HG03565 (cell line): ENCODE data around the gene TRIM47.
A peak's percentile ranks its signal among the peaks of the same experiment; 100 is the strongest.

Source experiments
- ATAC-seq: cut with Tn5 transposase; IDR thresholded peaks from one replicate; pipeline ENCODE4 v1.9.1; 2021; ENCODE audit warnings: mild to moderate bottlenecking, moderate library complexity; ENCODE audit not compliant: unreplicated experiment

TRIM47 gene

DNA sequence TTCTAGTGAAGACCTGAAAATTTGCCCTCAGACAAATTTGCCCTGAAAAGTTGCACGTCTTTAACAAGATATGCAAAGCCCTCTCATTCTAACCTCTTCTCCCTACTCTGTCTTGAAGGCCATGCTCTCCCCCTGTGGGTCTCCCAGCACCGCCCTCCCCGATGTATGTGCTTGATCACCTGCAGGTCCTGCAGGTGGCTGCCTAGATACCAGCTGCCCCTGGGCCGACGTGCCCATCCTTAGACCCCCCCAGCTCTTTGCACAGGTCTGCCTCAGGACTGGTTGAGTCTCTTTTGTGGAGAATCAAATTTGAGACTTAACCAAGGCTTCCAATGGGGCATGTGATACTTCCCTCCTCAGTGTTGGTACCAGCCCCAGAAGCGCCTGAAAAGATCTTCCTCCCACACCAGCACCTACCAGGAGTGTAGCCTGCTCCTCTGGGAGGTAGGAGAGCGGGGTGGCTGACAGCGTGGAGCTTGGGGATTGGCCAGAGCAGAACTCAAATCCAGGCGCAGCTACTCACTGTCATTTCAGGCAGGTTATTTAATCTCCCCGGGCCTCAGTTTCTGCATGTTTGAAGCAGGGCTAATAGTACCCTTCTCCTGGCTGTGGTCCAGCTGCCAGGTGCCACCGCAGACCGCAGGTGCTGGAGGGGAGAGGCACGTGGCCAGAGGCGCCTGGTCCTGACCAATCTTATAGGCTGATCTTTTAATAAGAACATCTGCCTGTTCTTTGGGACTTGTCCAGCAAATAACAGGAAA lies 30.9 kb upstream of the TRIM47 start:
- ATAC-seq, result no peak

DNA sequence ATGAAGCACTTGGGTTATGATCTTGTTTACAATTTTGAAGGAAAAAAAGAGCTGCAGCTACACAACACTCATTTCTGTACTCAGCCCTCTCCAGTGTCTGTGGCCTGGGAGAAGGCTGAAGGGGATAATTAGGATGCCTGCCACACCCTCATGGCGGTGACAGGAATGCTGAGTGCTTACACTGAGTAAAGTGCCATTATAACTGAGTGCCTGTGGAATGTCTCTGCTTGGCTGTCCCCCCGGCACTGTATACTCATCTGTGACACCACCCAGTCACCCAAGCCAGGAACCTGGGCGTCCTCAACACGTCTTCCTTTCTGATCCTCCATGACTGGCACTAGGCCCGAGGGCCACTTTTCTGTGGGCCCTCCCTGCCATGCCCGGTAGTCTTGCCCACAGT lies 29.8 kb upstream of the TRIM47 start:
- ATAC-seq, result no peak

GRCh38 chr17:75906143-75906884 lies 27.9 kb upstream of the TRIM47 start:
- ATAC-seq, result no peak

GRCh38 chr17:75904749-75905521 lies 26.6 kb upstream of the TRIM47 start, which contains the start of gene MRPL38:
Gene MRPL38 (minus strand): TSS chr17:75904884. CDS start chr17:75904875, 9 bp downstream.
- ATAC-seq, result peak; percentile 90

DNA sequence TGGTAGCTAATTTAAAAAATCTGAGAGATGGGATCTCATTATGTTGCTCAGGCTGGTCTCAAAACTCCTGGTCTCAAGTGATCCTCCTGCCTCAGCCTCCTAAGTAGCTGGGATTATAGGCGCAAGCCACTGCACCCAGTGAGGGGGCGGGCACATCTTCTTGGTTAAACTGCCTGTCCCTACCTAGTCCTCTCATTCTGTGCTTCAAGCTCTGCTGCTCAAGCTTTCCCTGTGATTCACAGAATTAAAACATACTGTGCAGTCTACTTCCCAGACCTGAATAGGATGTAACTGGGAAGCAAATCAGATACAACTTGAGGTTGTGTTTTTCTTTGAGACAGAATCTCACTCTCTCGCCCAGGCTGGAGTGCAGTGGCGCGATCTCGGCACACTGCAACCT lies 24.0 kb upstream of the TRIM47 start:
- no peak for ATAC-seq

GRCh38 chr17:75901727-75902126 lies 23.3 kb upstream of the TRIM47 start:
- ATAC-seq, result no peak

DNA sequence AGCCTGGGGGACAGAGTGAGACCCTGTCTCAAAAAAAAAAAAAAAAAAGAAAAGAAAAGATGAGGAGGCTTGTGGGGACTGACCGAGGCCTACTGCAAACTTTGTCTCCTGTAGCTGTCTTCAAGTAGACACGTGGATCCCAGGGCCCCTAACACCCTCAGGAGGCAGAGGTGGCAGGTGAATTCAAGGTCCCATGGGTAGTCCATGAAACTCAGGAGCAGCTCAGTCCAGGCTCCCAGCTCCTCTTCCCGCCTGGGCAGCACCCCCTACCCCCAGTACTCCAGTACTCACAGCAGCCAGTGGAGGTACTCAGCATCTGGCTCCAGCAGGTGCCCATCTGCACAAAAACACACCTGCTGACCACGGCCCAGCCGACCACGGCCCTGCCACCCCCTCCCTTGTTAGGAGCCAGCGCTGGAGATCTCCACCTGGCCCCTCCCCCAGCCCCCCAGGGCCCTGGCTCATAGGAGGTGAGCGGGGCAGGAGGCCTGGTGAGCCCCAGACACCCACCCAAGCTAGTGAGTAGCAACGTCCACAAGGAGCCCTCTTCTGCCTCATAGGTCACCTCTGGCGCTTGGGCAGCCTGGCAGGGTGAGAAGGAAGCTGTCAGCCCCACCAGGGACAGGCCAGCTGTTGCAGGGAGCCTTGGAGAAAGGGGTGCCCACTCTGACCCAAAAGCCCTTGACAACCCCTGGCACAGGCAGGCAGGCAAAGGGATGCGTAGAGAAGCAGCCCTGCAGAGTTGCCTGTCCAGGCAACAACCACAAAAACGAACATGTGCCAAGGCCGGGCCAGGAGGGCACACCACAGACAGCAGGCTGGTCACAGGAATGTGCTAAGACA lies 22.5 kb upstream of the TRIM47 start:
- ATAC-seq, result no peak

GRCh38 chr17:75899767-75900468 lies 21.5 kb upstream of the TRIM47 start:
- ATAC-seq, result no peak

DNA sequence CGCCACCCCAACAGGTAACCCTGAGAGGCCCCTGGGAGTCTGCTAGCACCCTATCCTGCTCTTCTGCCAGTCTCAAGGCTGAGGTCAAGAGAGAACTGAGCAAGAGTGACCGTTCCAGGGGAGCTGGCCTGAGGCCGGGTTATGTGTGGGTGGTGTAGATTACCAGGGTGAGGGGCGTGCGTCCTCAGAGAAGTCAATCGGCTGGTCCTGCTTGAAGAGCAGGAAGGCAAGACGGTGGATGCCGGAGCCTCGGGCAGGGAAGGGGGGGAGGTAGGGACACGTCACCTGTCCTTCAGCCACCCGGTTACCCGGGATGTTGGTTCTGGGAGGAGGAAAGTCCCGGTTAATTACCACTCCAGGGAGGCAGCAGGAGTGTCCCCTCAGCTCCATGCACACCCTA lies 21.0 kb upstream of the TRIM47 start:
- ATAC-seq, result no peak

DNA sequence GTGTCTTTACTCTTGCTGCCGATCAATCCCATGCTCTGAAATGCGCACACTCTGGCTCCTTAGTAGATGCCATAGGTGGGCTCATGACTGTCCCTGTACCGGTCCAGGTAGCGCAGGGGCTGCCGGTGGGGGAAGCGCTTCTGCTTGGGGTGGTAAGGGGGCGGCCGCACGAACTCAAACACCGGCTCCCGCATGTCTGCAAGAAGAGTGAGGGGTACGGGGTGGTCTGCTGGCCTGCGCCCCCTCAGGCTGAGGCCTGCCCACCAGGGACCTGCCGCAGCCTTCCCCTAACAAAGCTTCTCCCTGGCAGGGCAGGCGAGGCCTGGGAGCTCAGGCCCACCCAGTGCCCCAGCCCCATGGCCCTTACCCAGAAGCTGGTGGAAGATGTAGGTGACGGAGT lies 20.4 kb upstream of the TRIM47 start:
- ATAC-seq, result no peak

DNA sequence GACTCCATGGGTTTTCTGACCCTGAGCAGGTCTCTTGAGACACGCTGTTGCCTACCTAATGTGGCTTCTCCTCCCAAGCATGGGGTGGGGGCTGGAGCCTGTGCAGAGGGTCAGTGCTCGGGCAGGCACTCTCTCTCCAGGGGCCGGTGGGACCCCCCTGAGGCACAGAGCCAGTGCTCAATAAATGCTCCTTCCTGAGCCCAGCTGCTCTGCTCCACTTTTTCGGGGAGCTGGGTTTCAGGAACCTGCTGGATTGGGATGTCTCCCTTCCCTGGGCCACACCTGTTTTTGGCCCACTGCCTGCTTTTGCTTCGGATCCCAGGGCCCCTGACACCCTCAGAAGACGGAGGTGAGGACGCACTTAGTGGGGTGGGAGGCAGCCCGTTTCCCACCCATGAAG lies 19.7 kb upstream of the TRIM47 start:
- no peak for ATAC-seq

DNA sequence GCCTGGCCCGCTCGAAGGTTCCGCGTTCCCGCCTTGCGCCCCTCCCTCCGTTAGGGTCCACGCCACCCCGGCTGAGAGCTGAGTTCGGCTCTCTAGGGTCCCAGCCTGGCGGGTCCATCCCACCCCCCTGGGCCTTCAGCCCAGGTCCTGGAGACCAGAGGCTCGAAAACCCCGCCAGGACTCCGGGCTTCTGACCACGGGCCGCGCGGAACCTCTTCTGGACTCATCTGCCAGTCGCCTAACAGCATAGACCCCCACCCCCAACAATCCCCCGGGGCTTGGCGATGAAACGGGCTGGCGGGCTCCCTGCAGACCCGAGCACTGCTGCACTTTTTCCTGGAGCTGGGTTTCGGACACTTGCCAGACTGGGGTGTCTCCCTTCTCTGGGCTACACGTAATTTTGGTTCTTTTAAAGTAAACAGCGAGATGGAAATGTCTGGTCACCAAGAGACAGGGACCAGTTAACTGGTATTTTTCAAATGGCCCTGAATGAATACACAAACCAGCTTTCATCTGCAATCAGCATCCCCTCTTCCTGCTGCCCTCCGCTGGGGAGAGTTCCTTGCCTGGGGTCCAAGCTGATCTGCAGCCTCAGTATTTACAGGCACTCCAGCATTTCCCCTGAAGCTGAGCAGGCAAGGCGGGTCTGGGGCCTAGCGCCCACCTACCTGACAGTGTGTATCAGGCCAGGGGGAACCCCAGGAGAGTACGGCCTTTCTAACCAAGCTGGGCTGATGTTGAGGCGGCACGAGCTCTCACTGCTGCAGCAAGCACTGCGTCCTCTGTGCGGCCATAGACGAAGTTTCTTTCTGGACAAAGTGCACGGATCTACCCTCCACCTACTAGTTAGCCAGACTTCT lies 19.0 kb upstream of the TRIM47 start:
- ATAC-seq, result peak; percentile 2

DNA sequence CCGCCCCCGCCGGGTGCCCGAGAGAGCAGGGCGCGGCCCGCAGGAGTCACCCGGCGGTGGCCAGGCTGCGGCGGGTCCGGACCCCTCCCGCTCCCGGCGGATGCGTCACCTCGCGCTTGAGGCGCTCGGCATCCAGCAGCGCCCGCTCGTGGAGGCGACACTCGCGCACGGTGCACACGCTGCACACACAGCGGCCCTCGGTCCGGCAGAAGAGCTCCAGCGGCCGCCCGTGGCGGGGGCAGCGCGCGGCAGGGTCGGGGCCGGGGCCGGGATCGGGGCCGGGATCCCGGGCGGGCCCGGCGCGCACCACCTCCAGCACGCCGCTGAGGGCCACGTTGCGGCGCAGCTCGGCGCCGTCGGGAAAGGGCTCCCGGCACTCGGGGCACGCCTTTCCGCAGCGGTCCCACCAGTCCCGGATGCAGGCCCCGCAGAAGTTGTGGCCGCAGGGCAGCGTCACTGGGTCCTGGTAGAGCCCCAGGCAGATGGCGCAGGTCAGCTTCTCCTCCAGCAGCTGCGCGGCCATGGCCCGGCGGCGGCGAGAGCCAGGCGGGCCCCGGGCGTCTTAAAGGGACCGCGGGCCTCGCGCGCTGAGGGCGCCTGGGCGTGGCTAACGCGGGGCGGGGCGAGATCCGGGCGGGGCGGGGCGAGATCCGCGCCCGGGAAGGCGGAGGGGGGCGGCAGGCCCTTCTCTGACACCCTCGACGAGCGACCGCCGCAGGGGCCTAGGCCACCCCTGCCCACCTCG lies 18.2 kb upstream of the TRIM47 start, which contains the start of gene TRIM65:
Gene TRIM65 (minus strand): TSS at position 537 of the 745 bp plus-strand sequence. CDS start 14 bp downstream, at position 523.
- peak; percentile 42 for ATAC-seq

DNA sequence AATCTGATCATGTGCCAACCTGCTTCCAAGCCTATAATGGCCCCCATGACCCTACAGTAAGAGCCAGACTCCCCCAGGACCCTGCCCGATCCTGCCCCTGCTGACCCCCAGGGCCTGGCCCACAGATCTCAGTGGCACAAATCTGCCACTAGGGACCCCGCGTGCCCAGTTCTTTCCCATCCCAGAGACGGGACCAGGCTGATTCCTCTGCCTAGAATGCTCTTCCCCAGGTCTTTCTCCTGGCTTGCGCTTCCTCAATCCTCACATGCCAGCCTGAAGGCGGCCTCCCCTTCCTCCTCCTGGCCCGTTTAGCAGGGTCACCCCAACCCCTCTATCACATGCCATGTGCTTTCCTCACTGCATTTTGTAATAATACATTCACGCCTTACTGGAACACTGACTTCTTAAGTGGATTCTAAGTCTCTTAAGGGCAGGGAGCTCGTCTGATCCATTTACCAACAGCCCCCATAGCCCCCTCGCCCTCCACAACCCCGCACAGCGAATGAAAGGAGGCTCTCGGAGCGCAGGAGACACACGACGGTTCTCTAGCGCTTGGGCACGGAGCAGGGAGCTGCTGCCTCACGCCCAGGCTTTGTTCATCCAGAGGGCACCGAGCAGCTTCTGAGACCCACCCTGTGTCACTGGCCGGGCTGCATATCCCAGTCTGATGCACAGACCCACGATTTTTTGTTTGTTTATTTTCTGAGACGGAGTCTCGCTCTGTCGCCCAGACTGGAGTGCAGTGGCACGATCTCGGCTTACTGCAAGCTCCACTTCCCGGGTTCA lies 17.2 kb upstream of the TRIM47 start:
- ATAC-seq, result no peak

DNA sequence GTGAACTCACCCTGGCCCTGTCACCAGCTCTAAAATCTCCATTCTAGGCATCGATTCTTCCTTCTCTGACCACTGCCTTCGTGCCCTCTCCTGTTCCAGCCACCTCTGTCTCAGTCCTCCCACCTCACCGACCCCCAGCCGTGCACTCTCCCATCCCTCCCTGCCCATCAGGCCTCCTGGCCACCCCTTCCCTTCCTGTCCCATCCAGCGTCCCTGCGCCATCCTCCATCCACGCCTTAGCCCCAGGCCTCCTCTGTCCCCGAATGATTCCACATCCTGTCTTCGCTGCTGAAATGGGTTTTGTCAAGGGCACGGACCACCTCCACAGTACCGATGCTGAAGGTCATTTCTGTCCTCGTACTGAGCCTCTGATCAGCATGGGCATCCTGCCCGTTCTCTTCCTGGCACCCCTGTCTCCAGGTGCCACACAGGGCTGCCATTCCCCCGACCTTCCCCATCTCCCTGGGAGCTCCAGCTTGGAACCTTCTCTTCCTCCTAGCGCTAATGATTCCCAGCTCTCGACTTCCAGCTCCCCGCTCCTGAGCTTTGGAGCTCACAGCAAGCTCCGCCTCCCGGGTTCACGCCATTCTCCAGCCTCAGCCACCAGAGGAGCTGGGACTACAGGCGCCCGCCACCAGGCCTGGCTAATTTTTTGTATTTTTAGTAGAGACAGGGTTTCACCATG lies 15.8 kb upstream of the TRIM47 start:
- no peak for ATAC-seq

GRCh38 chr17:75893305-75894048 lies 15.1 kb upstream of the TRIM47 start:
- ATAC-seq, result no peak
